Cardiac fibroblast (primary cell): ENCODE results near the gene PRPF40A.

Experiments used
- DNase-seq, 2 donors: peaks; one replicate each; pipeline versions ENCODE4 v3.0.0 to v3.0.0-alpha.2; 2010; ENCODE audit warnings: low read depth in 2 of 2
- H3K4me3 ChIP-seq, 2 donors: replicated peaks in 1 of 2; 1 replicate in 1 of 2; 2 replicates in 1 of 2; pipeline ENCODE4 v1.5.1; 2011; ENCODE audit warnings: low read depth in 2 of 2, low read length in 2 of 2, mild to moderate bottlenecking in 2 of 2, moderate library complexity in 1 of 2
- TF ChIP-seq, protein P1 (sequence below): IDR thresholded peaks from one replicate; pipeline ENCODE4 v1.5.1; 2011; ENCODE audit warnings: low read depth, mild to moderate bottlenecking, low read length, inconsistent platforms

PRPF40A gene

DNA sequence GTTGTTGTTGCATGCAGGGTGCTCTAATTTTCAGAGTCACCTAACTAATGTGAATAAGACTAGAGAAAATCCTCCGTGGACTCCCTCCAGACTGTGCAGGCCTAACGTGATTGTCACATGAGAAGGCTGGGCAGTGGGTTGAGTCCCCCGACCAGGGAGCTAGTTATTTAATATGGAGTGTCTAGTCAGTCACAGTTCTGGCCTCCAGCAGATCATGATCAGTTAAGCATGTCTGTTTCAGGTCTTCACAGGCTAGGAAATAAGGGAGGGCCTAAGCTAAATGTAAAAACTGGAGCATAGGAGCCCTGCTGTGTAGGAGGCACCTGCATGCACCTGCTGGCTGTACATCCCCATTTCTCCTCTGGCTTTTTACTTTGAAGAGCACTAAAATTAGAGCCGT, 86.8 kb downstream of the PRPF40A start:
- no peak overlapping the region for H3K4me3 ChIP-seq
- no peak for DNase-seq
- TF ChIP-seq, protein P1, sequence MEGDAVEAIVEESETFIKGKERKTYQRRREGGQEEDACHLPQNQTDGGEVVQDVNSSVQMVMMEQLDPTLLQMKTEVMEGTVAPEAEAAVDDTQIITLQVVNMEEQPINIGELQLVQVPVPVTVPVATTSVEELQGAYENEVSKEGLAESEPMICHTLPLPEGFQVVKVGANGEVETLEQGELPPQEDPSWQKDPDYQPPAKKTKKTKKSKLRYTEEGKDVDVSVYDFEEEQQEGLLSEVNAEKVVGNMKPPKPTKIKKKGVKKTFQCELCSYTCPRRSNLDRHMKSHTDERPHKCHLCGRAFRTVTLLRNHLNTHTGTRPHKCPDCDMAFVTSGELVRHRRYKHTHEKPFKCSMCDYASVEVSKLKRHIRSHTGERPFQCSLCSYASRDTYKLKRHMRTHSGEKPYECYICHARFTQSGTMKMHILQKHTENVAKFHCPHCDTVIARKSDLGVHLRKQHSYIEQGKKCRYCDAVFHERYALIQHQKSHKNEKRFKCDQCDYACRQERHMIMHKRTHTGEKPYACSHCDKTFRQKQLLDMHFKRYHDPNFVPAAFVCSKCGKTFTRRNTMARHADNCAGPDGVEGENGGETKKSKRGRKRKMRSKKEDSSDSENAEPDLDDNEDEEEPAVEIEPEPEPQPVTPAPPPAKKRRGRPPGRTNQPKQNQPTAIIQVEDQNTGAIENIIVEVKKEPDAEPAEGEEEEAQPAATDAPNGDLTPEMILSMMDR: no peak

DNA sequence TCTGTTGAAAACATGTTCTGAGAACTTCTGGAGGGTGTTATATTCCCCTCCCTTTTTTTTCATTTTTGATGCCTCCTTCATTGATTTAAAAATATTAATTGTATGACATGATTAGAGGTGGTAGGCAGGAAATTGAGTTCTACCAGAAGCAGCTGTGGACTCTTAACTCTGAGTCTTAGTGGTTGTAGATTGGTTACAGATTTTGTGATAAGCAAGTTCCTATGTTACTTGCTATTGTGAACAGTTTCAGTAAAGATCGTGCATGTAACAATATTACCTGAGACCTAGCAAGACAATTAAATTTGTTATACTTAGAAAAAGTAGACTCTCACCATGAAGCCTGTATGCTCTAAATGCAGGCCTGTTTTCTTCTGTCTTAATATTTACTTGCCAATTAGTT, 88.1 kb downstream of the PRPF40A start:
- TF ChIP-seq, protein P1: no peak
- DNase-seq: no peak
- H3K4me3 ChIP-seq: no peak overlapping the region

DNA sequence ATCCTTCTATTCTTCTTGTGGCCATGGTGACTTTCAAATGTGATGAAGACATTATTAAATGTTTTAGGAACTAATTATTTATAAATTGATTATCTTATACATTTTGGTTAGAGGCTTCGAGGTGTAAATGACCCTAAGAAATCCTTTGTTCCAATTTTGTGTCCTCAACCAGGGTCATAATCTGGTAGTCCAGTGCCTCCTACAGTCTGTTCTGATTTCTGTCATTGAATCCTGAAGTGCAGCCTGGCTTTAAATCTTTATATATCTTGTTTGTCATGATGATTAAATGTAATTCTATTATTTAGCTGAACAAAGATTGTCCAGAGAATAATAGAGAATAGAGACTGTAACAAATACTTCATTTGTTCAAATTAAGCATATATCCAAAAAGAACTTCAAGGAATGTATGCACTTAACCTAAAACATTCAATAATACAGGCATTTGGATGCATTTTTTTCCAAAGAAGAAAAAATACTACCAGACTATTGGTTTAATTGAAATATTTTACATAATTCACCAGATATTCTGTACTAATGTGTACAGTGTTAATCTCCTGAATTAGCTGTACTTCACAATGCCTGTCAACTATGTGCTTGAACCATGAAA, 89.8 kb downstream of the PRPF40A start:
- H3K4me3 ChIP-seq: no peak overlapping the region
- TF ChIP-seq, protein P1: peak; percentile 61
- peak; percentile 64 to 69 for DNase-seq

DNA sequence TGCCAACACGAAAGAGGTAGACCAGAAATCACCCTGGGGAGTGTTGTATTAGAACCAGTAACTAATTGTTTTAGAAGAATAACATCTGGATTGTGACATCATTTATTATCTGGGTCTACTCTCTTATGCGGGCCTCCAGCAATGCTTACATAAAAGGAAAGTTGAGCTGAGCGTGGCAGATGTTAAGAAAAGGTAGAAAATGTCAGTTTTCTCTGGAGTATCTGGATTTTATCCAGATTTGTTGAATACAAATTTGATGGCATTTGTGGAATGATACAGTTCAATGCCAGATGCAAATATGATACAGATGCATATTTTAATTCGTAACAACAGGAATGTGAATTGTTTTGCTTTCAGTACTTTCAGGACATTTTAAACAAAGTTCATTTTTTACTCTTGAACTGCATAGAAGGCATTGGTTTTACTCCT, 90.3 kb downstream of the PRPF40A start:
- TF ChIP-seq, protein P1: no peak
- DNase-seq: peak in 1 of 2 donors; percentile 32

DNA sequence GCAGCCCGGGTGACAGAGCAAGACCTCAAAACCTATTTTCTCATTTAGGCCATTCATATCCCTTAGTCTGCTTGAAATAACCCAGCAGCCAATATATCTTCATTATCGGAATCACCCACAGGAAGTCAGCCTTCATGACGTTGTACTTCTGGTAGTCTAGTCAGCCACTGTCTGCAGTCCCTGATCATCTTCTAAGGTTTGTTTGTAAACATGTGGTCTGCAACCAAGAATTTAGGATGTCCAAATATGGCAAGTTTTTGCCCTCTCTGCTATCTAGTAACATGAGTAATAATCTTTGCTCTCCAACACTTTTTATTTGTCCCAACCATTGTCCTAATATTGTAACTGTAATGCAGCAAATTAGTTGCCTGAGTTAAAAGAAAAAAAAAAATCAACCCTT, 92.5 kb downstream of the PRPF40A start:
- peak in 1 of 2 donors; percentile 16 for DNase-seq
- TF ChIP-seq, protein P1: no peak

More for the DNA sequence above, 90.3 kb downstream of the PRPF40A start:
- H3K4me3 ChIP-seq: no peak overlapping the region

DNA sequence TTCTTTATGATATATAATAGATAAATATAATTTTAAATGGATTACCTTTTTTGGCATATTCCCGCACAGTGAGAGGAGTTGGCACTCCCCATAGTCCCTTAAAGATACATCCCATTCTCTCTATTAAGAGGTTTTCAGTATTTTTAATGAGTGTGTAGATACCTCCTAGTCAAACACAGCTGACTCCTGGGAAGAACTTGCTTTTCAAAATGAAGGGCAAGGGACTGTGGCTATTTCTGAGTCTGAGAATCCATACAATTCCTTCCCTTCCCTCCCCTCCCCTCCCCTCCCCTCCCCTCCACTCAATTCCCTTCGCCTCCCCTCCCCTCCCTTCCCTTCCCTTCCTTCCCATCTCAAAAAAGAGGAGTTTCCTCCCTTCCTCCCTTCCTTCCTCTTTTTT, 93.5 kb downstream of the PRPF40A start:
- no peak for DNase-seq
- TF ChIP-seq, protein P1: no peak
- no peak overlapping the region for H3K4me3 ChIP-seq

More for the DNA sequence above, 92.5 kb downstream of the PRPF40A start:
- no peak overlapping the region for H3K4me3 ChIP-seq
